Trophoblast cell (in vitro differentiated cells and primary cell): ENCODE measurements around the gene ASPSCR1.

Source experiments
- DNase-seq, 2 donors: peaks; one replicate each; pipeline ENCODE4 v3.0.0-alpha.2; 2016
- H2AFZ ChIP-seq: 2 replicates; pipeline ENCODE4 v1.6.1; 2013; ENCODE audit warnings: low read length, moderate library complexity, mild to moderate bottlenecking; ENCODE audit not compliant: insufficient read depth, poor library complexity
- H2AK5ac ChIP-seq: 2 replicates; pipeline ENCODE4 v1.6.1; 2013; ENCODE audit warnings: mild to moderate bottlenecking, low read length
- H2BK120ac ChIP-seq: 2 replicates; pipeline ENCODE4 v1.6.1; 2013; ENCODE audit warnings: low read length, mild to moderate bottlenecking, moderate library complexity; ENCODE audit not compliant: insufficient read depth, poor library complexity
- H2BK12ac ChIP-seq: 2 replicates; pipeline ENCODE4 v1.6.1; 2013; ENCODE audit warnings: mild to moderate bottlenecking, low read length, moderate library complexity
- H2BK5ac ChIP-seq: 2 replicates; pipeline ENCODE4 v1.6.1; 2013; ENCODE audit warnings: low read length, low read depth, moderate library complexity, mild to moderate bottlenecking; ENCODE audit not compliant: poor library complexity
- H3K14ac ChIP-seq: 2 replicates; pipeline ENCODE4 v1.6.1; 2013; ENCODE audit warnings: mild to moderate bottlenecking, low read length
- H3K18ac ChIP-seq: 2 replicates; pipeline ENCODE4 v1.6.1; 2013; ENCODE audit warnings: mild to moderate bottlenecking, low read length
- H3K23ac ChIP-seq: 2 replicates; pipeline ENCODE4 v1.6.1; 2013; ENCODE audit warnings: low read length
- H3K27ac ChIP-seq: 2 replicates; pipeline ENCODE4 v1.5.1; 2013; ENCODE audit warnings: low read depth, mild to moderate bottlenecking, inconsistent platforms, low read length, moderate library complexity
- H3K27me3 ChIP-seq: 2 replicates; pipeline ENCODE4 v1.6.1; 2013; ENCODE audit warnings: inconsistent platforms, mild to moderate bottlenecking, low read length, moderate library complexity; ENCODE audit not compliant: insufficient read depth
- H3K36me3 ChIP-seq, 2 experiments: 1 replicate in 1 of 2; 2 replicates in 1 of 2; pipeline ENCODE4 v1.6.1; 2013; ENCODE audit warnings: low read length in 2 of 2, mild to moderate bottlenecking in 2 of 2, moderate library complexity in 1 of 2; ENCODE audit not compliant: insufficient read depth in 2 of 2, control insufficient read depth in 1 of 2
- H3K4ac ChIP-seq: 2 replicates; pipeline ENCODE4 v1.6.1; 2013; ENCODE audit warnings: low read depth, mild to moderate bottlenecking, low read length, moderate library complexity
- H3K4me1 ChIP-seq, 2 experiments: 1 replicate in 1 of 2; 2 replicates in 1 of 2; pipeline ENCODE4 v1.6.1; 2013; ENCODE audit warnings: low read length in 2 of 2, mild to moderate bottlenecking in 2 of 2, moderate library complexity in 1 of 2; ENCODE audit not compliant: insufficient read depth in 2 of 2, control insufficient read depth in 1 of 2
- H3K4me2 ChIP-seq: 2 replicates; pipeline ENCODE4 v1.6.1; 2013; ENCODE audit warnings: inconsistent platforms, mild to moderate bottlenecking, low read length, moderate library complexity
- H3K4me3 ChIP-seq: 2 replicates; pipeline ENCODE4 v1.5.1; 2013; ENCODE audit warnings: mild to moderate bottlenecking, low read depth, low read length, inconsistent platforms
- H3K79me1 ChIP-seq: one replicate; pipeline ENCODE4 v1.6.1; 2013; ENCODE audit warnings: low read length
- H3K79me2 ChIP-seq: 2 replicates; pipeline ENCODE4 v1.6.1; 2013; ENCODE audit warnings: low read length, mild to moderate bottlenecking; ENCODE audit not compliant: control insufficient read depth, insufficient read depth, poor library complexity
- H3K9ac ChIP-seq: 2 replicates; pipeline ENCODE4 v1.6.1; 2013; ENCODE audit warnings: mild to moderate bottlenecking, low read length
- H3K9me3 ChIP-seq: 2 replicates; pipeline ENCODE4 v1.6.1; 2013; ENCODE audit warnings: low read depth, mild to moderate bottlenecking, control low read depth, inconsistent platforms, low read length; ENCODE audit not compliant: insufficient read depth
- H4K12ac ChIP-seq: 2 replicates; pipeline ENCODE4 v1.6.1; 2013; ENCODE audit warnings: low read depth, mild to moderate bottlenecking, low read length, moderate library complexity
- H4K8ac ChIP-seq: 2 replicates; pipeline ENCODE4 v1.6.1; 2013; ENCODE audit warnings: low read depth, mild to moderate bottlenecking, low read length, moderate library complexity
- H4K91ac ChIP-seq: one replicate; pipeline ENCODE4 v1.6.1; 2013; ENCODE audit warnings: low read depth, mild to moderate bottlenecking, low read length, moderate library complexity
- WGBS: extraction: QIAGEN DNeasy Blood & Tissue Kit; methylation state at CpG from one replicate; pipeline ENCODE4 v1.1.7; 2013; ENCODE audit warnings: missing lambda C conversion rate; ENCODE audit not compliant: insufficient read length, insufficient coverage; ENCODE audit errors: extremely low coverage; 5-methylcytosine and 5-hydroxymethylcytosine counted together

Gene ASPSCR1

DNA sequence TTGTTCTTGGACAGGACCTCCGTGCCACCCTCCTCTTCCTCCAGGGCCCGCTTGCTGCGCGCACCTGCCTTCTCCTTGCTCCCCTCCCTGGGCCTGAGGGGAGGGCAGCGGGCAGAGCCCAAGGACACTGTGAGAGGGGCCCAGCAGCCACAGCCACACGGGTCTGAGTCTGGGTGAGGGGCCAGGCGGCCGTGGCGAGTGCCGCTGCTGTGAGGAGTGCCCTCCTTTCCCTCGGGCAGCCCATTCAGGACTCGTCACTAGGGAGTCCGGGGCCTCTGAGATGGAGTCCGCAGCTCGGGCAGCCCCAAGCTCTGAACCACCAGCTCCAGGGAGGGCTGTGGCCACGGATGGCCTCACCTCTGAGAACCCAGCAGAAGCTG, 82.6 kb downstream of the ASPSCR1 start:
- WGBS, result no CpG with 5 or more reads among the region's 16 CpGs
- no peak overlapping the region for H3K27ac ChIP-seq
- no peak overlapping the region for H2AK5ac ChIP-seq
- no peak overlapping the region for H3K4ac ChIP-seq
- H3K23ac ChIP-seq, result no peak overlapping the region
- peaks cover 6% of the 10 kb centered on the region in 2 experiments for H3K4me1 ChIP-seq
- H3K9ac ChIP-seq, result no peak overlapping the region
- peaks cover under 1% of the 10 kb centered on the region for H3K79me2 ChIP-seq
- H3K79me1 ChIP-seq, result no peaks in the 10 kb centered on the region
- H4K12ac ChIP-seq, result no peak overlapping the region
- no peak overlapping the region for H3K4me3 ChIP-seq
- H2AFZ ChIP-seq, result no peak overlapping the region
- H3K14ac ChIP-seq, result no peak overlapping the region
- no peak overlapping the region for H2BK5ac ChIP-seq
- peaks cover 83 to 88% of the 10 kb centered on the region in 2 experiments for H3K36me3 ChIP-seq
- H4K8ac ChIP-seq, result no peak overlapping the region
- no peak overlapping the region for H3K18ac ChIP-seq
- no peak overlapping the region for H4K91ac ChIP-seq
- H3K4me2 ChIP-seq, result no peak overlapping the region
- no peak overlapping the region for H2BK12ac ChIP-seq
- peaks cover 2% of the 10 kb centered on the region for H3K9me3 ChIP-seq
- no peaks in the 10 kb centered on the region for H3K27me3 ChIP-seq
- DNase-seq, result no peak
- H2BK120ac ChIP-seq, result no peak overlapping the region

DNA sequence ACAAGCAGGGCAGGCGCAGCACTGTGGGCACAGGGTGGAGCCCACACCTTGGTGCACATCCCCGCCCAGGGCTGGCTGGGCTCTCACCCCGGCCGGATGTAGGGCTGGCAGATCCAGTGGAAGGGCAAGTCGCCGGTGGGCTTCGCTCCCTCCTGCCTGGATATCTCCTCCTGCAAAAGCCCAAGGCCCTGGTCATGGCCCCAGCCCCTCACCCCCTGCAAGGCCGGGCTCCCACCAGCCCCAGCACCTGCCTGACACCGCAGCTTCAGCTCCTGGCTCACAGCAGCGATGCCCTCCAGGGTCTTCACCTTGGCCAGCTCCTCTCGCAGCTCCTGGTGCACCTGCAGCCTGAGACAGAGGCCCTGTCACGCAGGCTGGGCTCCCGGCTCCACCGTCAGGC, 83.2 kb downstream of the ASPSCR1 start:
- H3K27me3 ChIP-seq, result no peaks in the 10 kb centered on the region

DNA sequence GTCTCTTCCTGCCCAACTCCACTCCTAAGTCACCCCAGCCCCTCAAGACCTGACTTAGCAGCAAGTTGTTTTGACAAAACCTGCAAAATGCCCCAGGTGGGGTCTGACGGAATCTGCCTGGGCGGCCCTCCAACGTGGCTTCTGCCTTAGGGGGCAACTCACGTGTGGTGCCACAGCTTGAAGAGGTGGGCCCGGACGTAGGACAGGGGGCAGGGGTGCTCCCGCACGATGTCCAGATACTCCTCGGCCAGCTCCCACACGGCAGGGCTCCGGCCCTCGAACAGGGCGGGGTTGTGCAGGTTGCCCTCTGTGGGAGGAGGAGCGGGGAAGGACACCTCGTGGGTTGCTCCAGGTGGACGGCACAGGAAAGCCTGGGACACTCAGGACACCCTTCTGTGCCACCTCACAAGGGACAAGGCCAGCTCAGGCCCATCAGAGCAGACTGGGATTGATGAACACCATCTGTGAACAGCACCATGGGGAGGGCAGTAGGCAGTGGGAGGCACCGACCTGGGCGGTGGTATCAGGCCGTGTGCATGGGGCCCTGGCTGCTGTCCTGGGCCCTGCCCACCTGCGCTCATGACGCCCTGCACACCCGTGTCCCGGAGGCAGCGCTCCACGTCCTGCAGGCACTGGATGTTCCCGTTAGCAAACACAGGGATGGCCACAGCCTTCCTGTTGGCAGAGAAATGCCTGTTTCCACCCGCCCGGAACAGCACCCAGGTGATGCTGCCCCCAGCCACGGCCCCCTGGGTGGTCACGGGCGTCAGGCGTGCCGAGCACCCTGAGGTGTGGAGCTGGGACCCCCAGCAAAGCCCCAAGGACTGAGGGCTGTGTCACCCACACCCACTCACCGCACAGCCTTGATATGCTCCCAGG, 83.9 kb downstream of the ASPSCR1 start:
- no peak overlapping the region for H4K12ac ChIP-seq
- peaks cover 72 to 75% of the 10 kb centered on the region in 2 experiments for H3K36me3 ChIP-seq
- H3K4me3 ChIP-seq, result no peak overlapping the region
- peaks cover 10% of the 10 kb centered on the region for H3K79me2 ChIP-seq
- H2BK12ac ChIP-seq, result no peak overlapping the region
- no peak overlapping the region for H3K23ac ChIP-seq
- H3K9ac ChIP-seq, result no peak overlapping the region
- H3K27me3 ChIP-seq, result no peaks in the 10 kb centered on the region
- no peak overlapping the region for H3K27ac ChIP-seq
- no peak overlapping the region for H2BK120ac ChIP-seq
- H2BK5ac ChIP-seq, result no peak overlapping the region
- no CpG with 5 or more reads among the region's 34 CpGs for WGBS
- DNase-seq, result no peak
- H2AFZ ChIP-seq, result no peak overlapping the region
- H4K8ac ChIP-seq, result no peak overlapping the region
- H3K18ac ChIP-seq, result no peak overlapping the region
- H3K79me1 ChIP-seq, result peaks cover 9% of the 10 kb centered on the region
- H3K4me1 ChIP-seq, result peaks cover 11 to 12% of the 10 kb centered on the region in 2 experiments
- no peaks in the 10 kb centered on the region for H3K9me3 ChIP-seq
- no peak overlapping the region for H2AK5ac ChIP-seq
- no peak overlapping the region for H3K4me2 ChIP-seq
- no peak overlapping the region for H3K4ac ChIP-seq
- H4K91ac ChIP-seq, result no peak overlapping the region
- H3K14ac ChIP-seq, result no peak overlapping the region

More for the DNA sequence above, 83.2 kb downstream of the ASPSCR1 start:
- Histone ChIP-seq H3K4ac (no peak overlapping the region), H4K8ac (no peak overlapping the region), H3K79me1 (peaks cover 4% of the 10 kb centered on the region), H3K9ac (no peak overlapping the region), H3K4me1 (peaks cover 6 to 7% of the 10 kb centered on the region in 2 experiments), H3K14ac (no peak overlapping the region), H3K23ac (no peak overlapping the region), H2BK5ac (no peak overlapping the region), H3K9me3 (peaks cover 2% of the 10 kb centered on the region), H3K79me2 (peaks cover 5% of the 10 kb centered on the region), H3K27ac (no peak overlapping the region), H3K4me3 (no peak overlapping the region), H4K12ac (no peak overlapping the region), H3K36me3 (peaks cover 78 to 82% of the 10 kb centered on the region in 2 experiments), H3K18ac (no peak overlapping the region), H2AK5ac (no peak overlapping the region), H4K91ac (no peak overlapping the region), H2BK12ac (no peak overlapping the region), H2BK120ac (no peak overlapping the region), H3K4me2 (no peak overlapping the region), H2AFZ (no peak overlapping the region)
- no peak for DNase-seq
- WGBS, result no CpG with 5 or more reads among the region's 14 CpGs

DNA sequence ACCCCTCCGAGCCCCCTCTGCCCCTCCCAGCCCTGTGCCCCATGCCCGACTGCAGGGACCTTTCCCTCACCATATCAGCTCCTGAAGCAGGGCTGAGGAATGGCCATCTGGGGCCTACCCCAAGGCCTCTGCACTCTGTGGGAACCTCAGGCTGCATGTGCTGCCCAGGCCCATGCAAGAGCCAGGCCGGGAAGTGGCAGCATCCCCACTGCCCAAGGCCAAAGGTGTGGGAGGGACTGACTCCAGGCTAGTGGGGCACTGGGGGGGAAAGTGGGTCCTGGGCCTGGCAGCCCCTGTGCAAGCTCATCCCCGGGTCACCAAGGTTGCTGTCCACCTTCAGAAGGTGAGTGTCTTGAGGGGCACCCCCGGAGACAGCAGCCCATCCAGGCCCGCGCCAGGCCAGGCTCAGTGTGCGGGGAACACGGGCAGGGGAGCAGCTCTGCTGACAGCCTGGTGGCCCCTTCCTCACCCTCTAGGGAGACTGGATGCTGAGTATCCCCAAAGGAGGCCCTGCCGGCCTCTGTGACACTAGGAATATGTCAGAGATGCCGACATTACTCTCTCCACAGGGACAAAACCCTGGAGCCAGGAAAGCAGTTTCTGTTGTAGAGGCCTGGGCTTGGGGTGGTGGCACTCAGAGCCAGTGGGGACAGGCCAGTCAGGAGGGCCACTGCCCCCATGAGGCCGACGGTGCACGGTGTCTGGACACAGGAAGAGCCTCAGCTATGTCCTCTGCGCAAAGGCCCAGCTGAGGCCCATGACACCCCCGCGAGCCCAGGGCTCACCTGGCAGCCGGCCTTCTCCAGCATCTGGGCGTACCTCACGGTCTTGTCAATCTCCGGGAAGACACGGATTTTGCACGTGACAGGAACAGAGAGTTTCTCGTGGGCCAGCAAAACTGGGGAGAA, 84.9 kb downstream of the ASPSCR1 start:
- WGBS, result no CpG with 5 or more reads among the region's 24 CpGs

More for the DNA sequence above, 84.9 kb downstream of the ASPSCR1 start:
- Histone ChIP-seq H3K27me3 (no peaks in the 10 kb centered on the region), H3K79me1 (peaks cover 9% of the 10 kb centered on the region), H3K23ac (no peak overlapping the region), H3K4me3 (no peak overlapping the region), H3K79me2 (peaks cover 10% of the 10 kb centered on the region), H3K4ac (no peak overlapping the region), H2BK5ac (no peak overlapping the region), H3K18ac (no peak overlapping the region), H3K14ac (no peak overlapping the region), H3K4me1 (peaks cover 11 to 12% of the 10 kb centered on the region in 2 experiments), H4K12ac (no peak overlapping the region), H3K4me2 (no peak overlapping the region), H2BK120ac (no peak overlapping the region), H2BK12ac (no peak overlapping the region), H2AFZ (no peak overlapping the region), H3K27ac (no peak overlapping the region), H2AK5ac (no peak overlapping the region), H4K91ac (no peak overlapping the region), H4K8ac (no peak overlapping the region), H3K9ac (no peak overlapping the region), H3K36me3 (peaks cover 61 to 65% of the 10 kb centered on the region in 2 experiments), H3K9me3 (no peaks in the 10 kb centered on the region)
- DNase-seq, result no peak
